HG02798 (cell line): ENCODE results near the gene ZNF683.

Experiments
- ATAC-seq: cut with Tn5 transposase; IDR thresholded peaks from one replicate; pipeline ENCODE4 v1.9.1; 2021; ENCODE audit warnings: mild to moderate bottlenecking; ENCODE audit not compliant: unreplicated experiment, poor library complexity

The ZNF683 gene

GRCh38 chr1:26315874-26316850, 56.4 kb downstream of the ZNF683 start:
- no peak for ATAC-seq

- no peak for ATAC-seq
Observed at GRCh38 chr1:26314501-26314900, 58.0 kb downstream of the ZNF683 start.
